Uterus (tissue), 2 donors: ENCODE data around the gene MYD88.

Experiments
- CTCF ChIP-seq, 4 experiments: fragments of 200-600 bp in 2 of 4; fragments of 450-650 bp in 2 of 4; sonication (generic) in 2 of 4; IDR thresholded peaks; one replicate each; pipeline ENCODE4 v1.5.1; 2016 to 2019; ENCODE audit warnings: antibody characterized with exemption in 4 of 4, mild to moderate bottlenecking in 2 of 4, moderate library complexity in 1 of 4
- POLR2A ChIP-seq, 2 donors: fragments of 450-650 bp; IDR thresholded peaks; one replicate each; pipeline ENCODE4 v1.6.1; 2016; ENCODE audit warnings: antibody characterized with exemption in 2 of 2, mild to moderate bottlenecking in 1 of 2, moderate library complexity in 1 of 2

- TF ChIP-seq CTCF (IDR thresholded peaks at IDR 0.05) (no peak), POLR2A (IDR thresholded peaks at IDR 0.05) (no peak)
Observed at GRCh38 chr3:38151667-38152265, 13.3 kb downstream of the MYD88 start.
